ENCODE results near the gene OR6C70.
"Not testable (repeated sequence)": the region's sequence is repeated elsewhere in the genome, so short reads cannot be mapped to it uniquely, and the experiment has no call there.

The OR6C70 gene

DNA sequence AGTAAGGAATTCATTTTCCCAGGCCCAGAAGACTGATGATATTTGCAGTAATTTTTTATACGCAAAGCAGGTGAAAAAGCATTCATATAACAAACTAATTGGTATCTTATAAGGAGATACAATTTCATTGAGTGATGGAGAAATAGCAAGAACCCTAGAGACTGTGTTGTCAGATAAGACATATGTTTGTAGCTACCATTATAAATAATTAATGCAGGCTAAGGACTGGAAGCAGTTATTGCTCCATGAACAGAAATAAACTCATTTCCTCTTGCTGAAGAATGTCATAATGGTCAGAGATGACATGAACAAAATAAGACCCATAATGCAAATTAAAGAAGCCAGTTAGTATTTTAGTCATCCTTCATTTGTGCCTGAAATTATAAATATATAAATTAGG is 24.6 kb downstream of the OR6C70 start:
- Histone ChIP-seq H3K27ac (no peak overlapping the region), H3K4me3 (no peak overlapping the region)
- TF ChIP-seq, protein P1, sequence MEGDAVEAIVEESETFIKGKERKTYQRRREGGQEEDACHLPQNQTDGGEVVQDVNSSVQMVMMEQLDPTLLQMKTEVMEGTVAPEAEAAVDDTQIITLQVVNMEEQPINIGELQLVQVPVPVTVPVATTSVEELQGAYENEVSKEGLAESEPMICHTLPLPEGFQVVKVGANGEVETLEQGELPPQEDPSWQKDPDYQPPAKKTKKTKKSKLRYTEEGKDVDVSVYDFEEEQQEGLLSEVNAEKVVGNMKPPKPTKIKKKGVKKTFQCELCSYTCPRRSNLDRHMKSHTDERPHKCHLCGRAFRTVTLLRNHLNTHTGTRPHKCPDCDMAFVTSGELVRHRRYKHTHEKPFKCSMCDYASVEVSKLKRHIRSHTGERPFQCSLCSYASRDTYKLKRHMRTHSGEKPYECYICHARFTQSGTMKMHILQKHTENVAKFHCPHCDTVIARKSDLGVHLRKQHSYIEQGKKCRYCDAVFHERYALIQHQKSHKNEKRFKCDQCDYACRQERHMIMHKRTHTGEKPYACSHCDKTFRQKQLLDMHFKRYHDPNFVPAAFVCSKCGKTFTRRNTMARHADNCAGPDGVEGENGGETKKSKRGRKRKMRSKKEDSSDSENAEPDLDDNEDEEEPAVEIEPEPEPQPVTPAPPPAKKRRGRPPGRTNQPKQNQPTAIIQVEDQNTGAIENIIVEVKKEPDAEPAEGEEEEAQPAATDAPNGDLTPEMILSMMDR (IDR thresholded peaks at IDR 0.05) = no peak
- no peak for DNase-seq (ENCODE audit: low spot score)

DNA sequence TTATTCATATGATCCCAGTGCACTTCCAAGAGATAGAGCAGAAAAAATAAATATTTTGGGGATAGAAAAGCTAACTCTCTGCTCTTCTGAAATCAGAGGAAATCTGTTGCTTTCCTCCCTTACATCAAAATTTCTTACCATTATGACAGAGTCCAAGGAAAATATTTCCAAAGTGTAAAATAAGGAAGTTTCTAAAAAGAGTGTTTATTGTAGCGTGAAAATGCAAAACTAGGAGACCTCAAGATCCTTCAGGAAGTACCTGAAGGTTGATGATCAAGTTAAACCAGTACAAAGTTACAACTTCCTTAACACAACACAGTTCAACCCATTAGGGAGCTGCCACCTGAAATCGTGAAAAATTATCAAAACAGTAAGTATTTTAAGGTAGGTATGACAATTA is 26.2 kb downstream of the OR6C70 start, which contains the start of gene OR6C2:
OR6C2 (plus strand) TSS at position 301 of the 400 bp plus-strand sequence. CDS start 8,138 bp downstream, outside the sequence.
- no peak within 1 kb of the TSS for H3K4me3 ChIP-seq
- H3K27ac ChIP-seq = no peak within 1 kb of the TSS
- TF ChIP-seq, protein P1 (IDR thresholded peaks at IDR 0.05) = no peak
- DNase-seq (ENCODE audit: low spot score) = no peak

DNA sequence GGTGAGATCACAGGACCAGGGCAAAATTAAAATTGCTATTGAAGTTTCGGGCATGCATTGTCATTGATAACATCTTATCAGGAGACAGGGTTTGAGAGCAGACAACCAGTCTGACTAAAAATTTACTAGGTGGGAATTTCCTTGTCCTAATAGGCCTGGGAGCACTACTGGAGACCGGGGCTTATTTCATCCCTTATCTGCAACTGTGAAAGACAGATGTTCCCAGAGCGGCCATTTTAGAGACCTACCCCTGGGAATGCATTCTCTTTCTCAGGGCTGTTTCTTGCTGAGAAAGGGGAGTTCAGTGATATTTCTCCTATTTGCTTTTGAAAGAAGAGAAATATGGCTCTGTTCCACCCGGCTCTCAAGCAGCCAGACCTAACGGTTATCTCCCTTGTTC is 28.7 kb downstream of the OR6C70 start:
- not testable (repeated sequence) for DNase-seq (ENCODE audit: low spot score); H3K4me3 ChIP-seq; H3K27ac ChIP-seq

DNA sequence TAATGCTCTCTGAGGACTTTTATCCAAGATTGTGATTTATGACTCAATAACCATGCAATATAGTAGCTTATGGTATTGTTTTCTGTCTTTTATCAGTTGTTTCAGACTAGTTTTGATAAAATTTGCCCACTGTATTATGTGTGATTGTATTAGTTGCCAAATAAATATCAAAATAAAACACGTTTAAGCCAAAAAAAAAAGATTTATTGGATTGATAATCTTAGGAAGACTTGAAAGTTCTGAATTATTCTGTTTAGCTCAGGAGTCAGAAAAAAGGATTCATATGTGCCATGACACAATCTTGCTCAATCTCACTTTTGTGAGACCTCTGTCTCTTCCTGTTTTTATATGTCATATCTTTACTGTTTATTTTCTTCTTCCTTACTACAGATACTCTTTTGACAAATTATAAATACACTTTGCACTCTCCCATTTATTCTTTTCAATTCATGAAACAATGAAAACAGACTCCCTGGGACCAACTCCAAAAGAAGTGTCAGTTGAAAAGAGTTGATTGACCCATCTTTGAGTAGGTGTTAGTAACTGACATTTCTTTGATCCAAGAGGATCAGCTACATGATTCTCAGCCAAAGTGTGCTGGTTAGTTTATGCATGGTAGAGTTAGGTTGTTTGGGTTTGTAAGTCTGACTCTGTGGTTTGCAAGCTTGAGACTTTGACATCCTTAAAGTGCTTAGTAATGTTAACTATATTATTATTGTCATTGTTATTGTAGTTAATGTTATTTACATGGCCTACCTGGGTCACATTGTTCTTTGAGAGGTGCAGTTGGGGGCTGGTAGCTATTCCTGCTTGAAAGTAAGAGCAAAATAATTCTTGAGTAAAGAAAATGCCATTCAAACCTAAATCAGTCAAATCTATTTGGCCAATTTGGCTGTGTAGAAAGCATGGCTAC is 41.4 kb downstream of the OR6C70 start:
- no peak overlapping the region for H3K27ac ChIP-seq
- TF ChIP-seq, protein P1 (IDR thresholded peaks at IDR 0.05) = no peak
- H3K4me3 ChIP-seq = no peak overlapping the region
- no peak for DNase-seq (ENCODE audit: low spot score)

DNA sequence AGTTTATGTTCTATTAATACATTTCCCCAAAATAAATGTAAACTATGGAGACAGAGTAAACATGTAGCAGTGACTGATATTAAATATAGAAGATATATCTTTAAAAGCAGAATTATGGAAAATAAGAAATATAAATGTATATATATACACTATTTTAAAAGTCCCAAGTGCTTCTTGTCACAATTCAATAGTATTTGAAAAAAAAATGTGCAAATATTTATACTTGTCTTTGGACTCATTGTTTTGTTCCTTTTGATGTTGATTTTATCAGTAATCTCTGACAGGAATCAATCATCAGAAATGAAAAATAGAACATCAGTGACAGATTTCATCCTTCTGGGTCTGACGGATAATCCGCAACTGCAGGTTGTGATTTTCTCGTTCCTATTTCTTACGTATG is 44.0 kb downstream of the OR6C70 start, which contains the start of gene OR6C76:
OR6C76 (plus strand) TSS at position 301 of the 400 bp plus-strand sequence; CDS start at position 301, 0 bp downstream.
- no peak within 1 kb of the TSS for H3K27ac ChIP-seq
- TF ChIP-seq, protein P1 (IDR thresholded peaks at IDR 0.05) = no peak
- H3K4me3 ChIP-seq = no peak within 1 kb of the TSS
- DNase-seq (ENCODE audit: low spot score) = no peak

DNA sequence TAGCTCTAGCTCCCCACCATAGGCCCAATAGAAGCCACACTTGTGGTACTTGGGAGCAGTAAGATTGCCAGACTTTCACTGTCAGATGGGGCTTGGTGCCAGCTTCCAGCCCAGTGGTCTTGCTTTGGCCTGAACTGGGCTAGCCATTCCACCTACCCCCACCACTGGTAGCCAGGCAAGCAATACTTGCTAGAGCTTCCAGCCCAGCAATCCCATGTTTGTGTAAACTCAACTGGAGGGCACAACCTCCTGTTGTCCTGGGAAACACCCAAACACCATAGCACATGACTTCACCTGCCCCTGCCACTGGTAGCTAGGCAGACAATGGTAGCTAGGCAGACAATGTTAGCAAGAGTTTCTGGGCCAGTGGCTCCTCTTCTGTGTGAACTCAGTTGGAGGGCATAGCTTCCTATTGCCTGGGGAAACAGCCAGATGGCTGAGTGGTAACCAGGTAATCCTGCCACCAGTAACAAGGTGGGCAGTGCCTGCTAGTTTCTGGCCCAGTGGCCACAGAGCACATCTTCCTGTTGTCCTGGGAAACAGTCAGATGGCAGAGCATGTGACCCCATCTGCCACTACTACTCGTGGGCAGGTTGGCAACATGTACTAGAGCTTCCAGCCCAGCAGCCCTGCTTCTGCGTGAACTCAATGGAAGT is 49.5 kb downstream of the OR6C70 start:
- TF ChIP-seq, protein P1 (IDR thresholded peaks at IDR 0.05) = no peak
- Histone ChIP-seq H3K4me3 (no peak overlapping the region), H3K27ac (no peak overlapping the region)
- DNase-seq (ENCODE audit: low spot score) = no peak

Measured in coronary artery (tissue), 2 donors.